SJCRH30 (cell line): Measurements from ENCODE around the gene SHH. TPM values are rescaled to one million over a fixed set of nuclear protein-coding genes. Genes with fewer than 3 reads are reported as not detected.
A peak's percentile ranks its signal among the peaks of the same experiment; 100 is the strongest.

Experiments used
- DNase-seq, 2 experiments: peaks; one replicate each; pipeline ENCODE4 v3.0.0-alpha.2; 2015 to 2020
- H3K27ac ChIP-seq: fragments of 250-450 bp; sonication (Bioruptor Pico); 2 replicates; pipeline ENCODE4 v1.5.1; 2020; ENCODE audit warnings: mild to moderate bottlenecking, moderate library complexity
- H3K27me3 ChIP-seq: fragments of 250-450 bp; sonication (Bioruptor Pico); 2 replicates; pipeline ENCODE4 v1.5.1; 2020; ENCODE audit warnings: mild to moderate bottlenecking, moderate library complexity
- H3K36me3 ChIP-seq: fragments of 250-450 bp; sonication (Bioruptor Pico); 2 replicates; pipeline ENCODE4 v1.5.1; 2020; ENCODE audit warnings: mild to moderate bottlenecking, moderate library complexity
- H3K4me1 ChIP-seq: fragments of 250-450 bp; sonication (Bioruptor Pico); 2 replicates; pipeline ENCODE4 v1.5.1; 2020; ENCODE audit warnings: mild to moderate bottlenecking, moderate library complexity
- H3K4me3 ChIP-seq: fragments of 250-450 bp; sonication (Bioruptor Pico); 2 replicates; pipeline ENCODE4 v1.5.1; 2020; ENCODE audit warnings: mild to moderate bottlenecking, moderate library complexity
- H3K9me3 ChIP-seq: fragments of 250-450 bp; sonication (Bioruptor Pico); replicated peaks from 2 replicates; pipeline ENCODE4 v1.5.1; 2020; ENCODE audit warnings: mild to moderate bottlenecking, moderate library complexity
- total RNA-seq: library from RNA; depleted of rRNA; stranded (reverse); fragments of >200 nt; shearing (Covaris generic); gene quantifications from 2 replicates; pipeline ENCODE4 v1.2.3, GENCODE V29; 2014

The SHH gene
- total RNA-seq, 1 experiment from 2014 or later, result not detected

- Histone ChIP-seq H3K9me3 (no peaks in the 10 kb centered on the region), H3K36me3 (no peaks in the 10 kb centered on the region), H3K27ac (no peak overlapping the region), H3K4me3 (no peak overlapping the region), H3K4me1 (no peaks in the 10 kb centered on the region), H3K27me3 (peaks cover 18% of the 10 kb centered on the region)
- no peak for DNase-seq
These were observed 13.4 kb downstream of the SHH start for GRCh38 chr7:155798673-155799439.

DNA sequence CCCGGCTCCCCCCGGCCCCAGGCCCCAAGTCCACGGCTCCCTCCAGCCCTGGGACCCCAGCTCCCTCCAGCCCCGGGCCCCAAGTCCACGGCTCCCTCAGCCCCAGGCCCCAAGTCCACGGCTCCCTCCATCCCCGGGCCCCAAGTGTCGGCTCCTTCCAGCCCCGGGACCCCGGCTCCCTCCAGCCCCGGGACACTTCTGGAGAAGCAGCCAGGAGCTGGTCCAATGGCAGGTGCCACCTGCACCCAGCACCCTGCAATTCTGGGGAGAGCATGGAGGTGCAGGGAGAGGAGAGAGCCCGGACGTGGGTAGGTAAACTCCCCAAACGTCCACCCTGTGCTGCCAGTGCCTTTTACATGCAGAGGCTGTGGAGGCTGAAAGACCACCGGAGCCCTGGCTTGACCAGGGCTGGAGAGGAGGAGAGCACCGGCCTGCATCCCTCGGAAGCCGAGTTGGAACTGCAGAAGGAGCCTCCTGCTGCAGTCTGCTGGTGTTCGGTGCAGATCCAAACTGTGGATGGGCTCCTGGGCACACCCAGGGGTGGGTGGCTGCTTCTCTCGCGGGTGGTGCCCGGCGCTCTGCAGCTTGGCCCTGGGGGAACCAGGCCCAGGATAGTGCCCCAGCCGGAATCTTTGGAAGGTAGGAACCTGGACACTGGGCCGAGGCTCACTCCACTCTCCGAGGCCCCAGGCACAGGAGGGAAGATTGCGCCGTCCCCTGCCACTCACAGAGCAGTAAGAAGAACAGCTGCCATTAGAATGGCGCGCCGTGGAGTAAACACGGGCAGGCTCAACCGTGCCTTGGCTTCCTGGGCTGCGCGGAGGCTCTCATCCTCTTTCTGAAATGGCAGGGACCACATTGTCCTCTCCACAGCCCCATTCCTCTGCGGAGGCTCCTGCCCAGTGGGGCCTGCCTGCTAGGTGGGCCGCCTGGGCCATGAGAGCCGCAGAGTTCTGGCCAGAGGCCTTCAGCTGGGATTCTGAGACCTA lies 14.7 kb downstream of the SHH start:
- peaks cover 18% of the 10 kb centered on the region for H3K27me3 ChIP-seq
- H3K4me1 ChIP-seq, result no peaks in the 10 kb centered on the region
- no peak for DNase-seq
- H3K4me3 ChIP-seq, result no peak overlapping the region
- H3K9me3 ChIP-seq, result no peaks in the 10 kb centered on the region
- H3K27ac ChIP-seq, result no peak overlapping the region
- no peaks in the 10 kb centered on the region for H3K36me3 ChIP-seq

DNA sequence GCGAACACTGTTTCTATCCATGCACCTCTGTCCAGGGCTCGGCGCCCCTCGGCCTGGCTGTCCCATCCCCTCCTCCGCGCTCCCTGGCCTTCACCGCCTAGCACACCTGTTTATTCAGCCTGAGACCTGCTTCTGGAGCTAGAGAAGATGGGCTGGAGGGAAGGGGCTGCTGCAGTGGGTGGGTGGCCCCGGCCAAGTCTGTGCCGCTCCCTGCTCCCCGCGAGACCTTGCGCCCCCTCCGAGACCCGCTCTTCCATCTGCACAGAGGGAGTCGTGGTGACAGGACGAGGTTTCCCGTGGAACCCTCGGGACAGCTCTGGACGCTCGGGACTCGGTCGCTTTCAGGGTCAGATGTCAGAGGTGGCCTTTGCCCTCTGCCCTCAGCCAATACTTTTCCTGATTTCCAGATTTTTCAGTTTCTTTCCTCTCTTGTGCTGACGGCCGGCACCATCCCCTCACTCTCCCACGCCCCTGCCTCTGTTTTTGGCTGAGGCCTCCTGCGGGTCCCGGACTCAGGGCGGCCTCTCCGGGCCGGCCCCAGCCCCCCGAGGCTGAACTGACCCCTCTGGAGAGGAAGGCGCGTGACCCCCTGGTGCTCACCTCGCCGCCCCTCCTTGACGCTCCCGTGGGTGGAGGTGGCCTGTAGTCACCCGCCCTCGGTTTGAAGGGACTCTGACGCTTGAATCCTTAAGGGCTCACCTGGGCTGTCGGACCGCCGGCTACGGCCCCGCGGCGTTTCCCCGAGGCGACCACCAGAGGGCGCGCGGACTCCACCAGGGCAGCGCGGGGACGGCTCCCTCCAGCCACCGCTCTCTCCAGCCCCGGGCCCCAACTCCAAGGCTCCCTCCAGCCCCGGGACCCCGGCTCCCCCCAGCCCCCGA lies 15.6 kb downstream of the SHH start:
- Histone ChIP-seq H3K36me3 (no peaks in the 10 kb centered on the region), H3K9me3 (no peaks in the 10 kb centered on the region), H3K27ac (no peak overlapping the region), H3K4me1 (no peaks in the 10 kb centered on the region), H3K27me3 (peaks cover 18% of the 10 kb centered on the region), H3K4me3 (no peak overlapping the region)
- peak; percentile 31 to 56 for DNase-seq

GRCh38 chr7:155795951-155796350 lies 16.3 kb downstream of the SHH start:
- no peak overlapping the region for H3K4me3 ChIP-seq
- H3K27ac ChIP-seq, result no peak overlapping the region
- no peaks in the 10 kb centered on the region for H3K9me3 ChIP-seq
- no peaks in the 10 kb centered on the region for H3K4me1 ChIP-seq
- DNase-seq, result no peak
- peaks cover 13% of the 10 kb centered on the region for H3K27me3 ChIP-seq
- H3K36me3 ChIP-seq, result no peaks in the 10 kb centered on the region

DNA sequence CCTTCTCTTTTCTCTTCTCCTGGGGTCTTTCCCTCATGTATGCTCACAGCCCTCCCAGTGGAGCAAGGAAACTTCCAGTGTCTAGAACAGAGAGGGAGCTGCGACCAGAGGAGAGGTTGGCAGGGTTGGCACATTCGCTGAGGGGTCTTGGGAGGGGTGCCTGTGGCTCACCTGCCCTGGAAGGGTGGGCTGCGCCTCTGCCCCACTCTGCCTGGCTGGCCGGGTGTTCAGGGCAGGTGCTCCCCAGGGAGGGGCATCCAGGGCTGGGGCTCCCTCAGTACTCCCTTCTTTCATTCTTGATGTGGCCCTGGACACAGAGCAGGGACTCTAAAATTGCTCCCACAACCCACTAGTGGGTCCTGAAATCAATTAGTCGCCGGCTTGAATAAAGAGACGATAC lies 16.9 kb downstream of the SHH start:
- H3K27me3 ChIP-seq, result peaks cover 13% of the 10 kb centered on the region
- no peak for DNase-seq
- H3K27ac ChIP-seq, result no peak overlapping the region

GRCh38 chr7:155794196-155794595 lies 18.1 kb downstream of the SHH start:
- H3K9me3 ChIP-seq, result no peaks in the 10 kb centered on the region
- no peak overlapping the region for H3K27ac ChIP-seq
- no peaks in the 10 kb centered on the region for H3K36me3 ChIP-seq
- no peak for DNase-seq
- H3K4me1 ChIP-seq, result no peaks in the 10 kb centered on the region
- H3K4me3 ChIP-seq, result no peak overlapping the region
- H3K27me3 ChIP-seq, result peaks cover 7% of the 10 kb centered on the region; the same call in 1 of the 2 replicates

More for the DNA sequence above, 16.9 kb downstream of the SHH start:
- no peaks in the 10 kb centered on the region for H3K9me3 ChIP-seq
- H3K4me3 ChIP-seq, result no peak overlapping the region
- no peaks in the 10 kb centered on the region for H3K36me3 ChIP-seq
- no peaks in the 10 kb centered on the region for H3K4me1 ChIP-seq

GRCh38 chr7:155793720-155794119 lies 18.5 kb downstream of the SHH start:
- no peaks in the 10 kb centered on the region for H3K4me1 ChIP-seq
- no peaks in the 10 kb centered on the region for H3K36me3 ChIP-seq
- no peak overlapping the region for H3K4me3 ChIP-seq
- H3K27ac ChIP-seq, result no peak overlapping the region
- no peak for DNase-seq
- H3K9me3 ChIP-seq, result no peaks in the 10 kb centered on the region
- H3K27me3 ChIP-seq, result peaks cover 6% of the 10 kb centered on the region; the same call in 1 of the 2 replicates

GRCh38 chr7:155792999-155793560 lies 19.2 kb downstream of the SHH start:
- Histone ChIP-seq H3K27ac (no peak overlapping the region), H3K4me3 (no peak overlapping the region), H3K4me1 (no peaks in the 10 kb centered on the region), H3K9me3 (no peaks in the 10 kb centered on the region), H3K36me3 (no peaks in the 10 kb centered on the region), H3K27me3 (0 out of 2 replicates have a peak, but pooled peaks cover 3% of the 10 kb centered on the region)
- DNase-seq, result no peak

DNA sequence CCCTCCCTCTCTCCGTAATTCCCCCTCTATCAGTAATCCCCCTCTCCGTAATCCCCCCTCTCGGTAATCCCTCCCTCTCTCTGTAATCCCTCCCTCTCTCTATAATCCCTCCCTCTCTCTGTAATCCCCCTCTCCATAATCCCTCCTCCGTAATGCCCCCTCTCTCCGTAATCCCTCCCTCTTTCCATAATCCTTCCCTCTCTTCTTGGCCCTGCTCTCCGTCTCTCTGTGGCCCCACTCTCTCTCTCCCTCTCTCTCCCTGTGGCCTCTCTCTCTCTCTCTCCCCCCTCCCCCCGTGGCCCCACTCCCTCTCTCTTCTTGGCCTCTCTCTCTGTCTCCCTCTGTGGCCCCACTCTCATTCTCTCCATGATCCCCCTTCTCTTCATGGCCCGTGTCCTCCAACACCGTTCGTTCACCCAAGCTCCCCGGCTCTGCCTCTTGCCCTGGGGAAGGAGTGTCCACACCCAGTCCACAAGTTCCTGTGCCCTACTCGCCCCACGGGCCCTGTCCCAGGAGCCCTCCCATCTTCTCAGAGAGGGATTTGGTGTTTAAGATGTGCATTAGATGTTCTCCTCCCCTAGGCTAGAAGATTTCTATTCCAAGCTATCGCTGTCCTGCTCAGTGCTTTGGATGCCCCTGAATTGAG lies 19.8 kb downstream of the SHH start:
- no peak overlapping the region for H3K4me3 ChIP-seq
- no peak overlapping the region for H3K27ac ChIP-seq
- no peak for DNase-seq
- no peaks in the 10 kb centered on the region for H3K36me3 ChIP-seq
- no peaks in the 10 kb centered on the region for H3K9me3 ChIP-seq
- no peaks in the 10 kb centered on the region for H3K4me1 ChIP-seq
- H3K27me3 ChIP-seq, result no peaks in the 10 kb centered on the region

DNA sequence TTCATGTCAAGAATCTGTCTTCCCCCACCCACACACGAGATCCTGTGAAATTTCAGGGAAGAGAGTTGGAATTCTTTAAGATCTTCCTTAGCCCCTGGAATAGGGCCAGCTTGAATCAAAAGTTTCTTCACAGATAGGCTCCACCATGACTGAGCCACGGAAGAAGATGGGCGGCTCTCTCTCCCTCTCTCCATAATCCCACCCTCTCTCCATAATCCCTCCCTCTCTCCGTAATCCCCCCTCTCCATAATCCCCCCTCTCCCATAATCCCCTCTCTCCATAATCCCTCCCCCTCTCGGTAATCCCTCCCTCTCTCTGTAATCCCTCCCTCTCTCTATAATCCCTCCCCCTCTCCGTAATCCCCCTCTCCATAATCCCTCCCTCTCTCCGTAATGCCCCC lies 20.4 kb downstream of the SHH start:
- no peak overlapping the region for H3K27ac ChIP-seq
- H3K4me1 ChIP-seq, result no peaks in the 10 kb centered on the region
- peak in 1 of 2 experiments; percentile 21 for DNase-seq
- no peaks in the 10 kb centered on the region for H3K9me3 ChIP-seq
- H3K36me3 ChIP-seq, result no peaks in the 10 kb centered on the region
- no peaks in the 10 kb centered on the region for H3K27me3 ChIP-seq
- H3K4me3 ChIP-seq, result no peak overlapping the region

DNA sequence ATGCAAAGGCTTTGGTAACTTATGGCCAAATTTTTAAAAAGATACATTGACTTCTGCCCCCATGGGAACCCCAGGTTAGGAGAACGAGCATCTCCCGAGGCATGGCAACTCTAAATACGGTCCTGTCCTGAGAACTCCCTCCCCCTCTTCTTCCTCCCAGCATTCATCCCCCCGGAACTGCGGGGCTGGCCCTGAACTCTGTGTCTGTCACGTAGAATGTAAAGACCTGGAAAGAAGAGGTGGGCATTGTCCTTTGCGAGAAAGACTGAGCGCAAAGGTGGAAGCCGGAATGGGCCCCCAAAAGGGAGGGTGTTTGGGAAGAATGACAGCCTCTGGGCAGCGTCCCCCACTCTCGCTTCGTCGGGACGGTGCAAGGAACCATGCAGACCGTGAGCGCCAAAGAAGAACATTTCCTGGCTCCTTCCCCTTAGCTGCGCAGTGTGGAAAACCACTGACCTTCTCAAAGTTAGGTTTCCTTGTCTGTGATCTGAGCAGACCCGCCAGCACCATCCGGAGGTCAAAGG lies 21.0 kb downstream of the SHH start:
- H3K27ac ChIP-seq, result no peak overlapping the region
- no peaks in the 10 kb centered on the region for H3K36me3 ChIP-seq
- no peak overlapping the region for H3K4me3 ChIP-seq
- no peaks in the 10 kb centered on the region for H3K9me3 ChIP-seq
- DNase-seq, result no peak
- no peaks in the 10 kb centered on the region for H3K27me3 ChIP-seq
- no peaks in the 10 kb centered on the region for H3K4me1 ChIP-seq

GRCh38 chr7:155790666-155791065 lies 21.6 kb downstream of the SHH start:
- H3K27me3 ChIP-seq, result no peaks in the 10 kb centered on the region
- no peaks in the 10 kb centered on the region for H3K36me3 ChIP-seq
- H3K27ac ChIP-seq, result no peak overlapping the region
- DNase-seq, result no peak
- no peak overlapping the region for H3K4me3 ChIP-seq
- no peaks in the 10 kb centered on the region for H3K4me1 ChIP-seq
- no peaks in the 10 kb centered on the region for H3K9me3 ChIP-seq

- no peaks in the 10 kb centered on the region for H3K9me3 ChIP-seq
- H3K4me1 ChIP-seq, result no peaks in the 10 kb centered on the region
- no peak overlapping the region for H3K4me3 ChIP-seq
- H3K27ac ChIP-seq, result no peak overlapping the region
- DNase-seq, result no peak
- no peaks in the 10 kb centered on the region for H3K36me3 ChIP-seq
- no peaks in the 10 kb centered on the region for H3K27me3 ChIP-seq
These were observed 23.1 kb downstream of the SHH start for GRCh38 chr7:155789001-155789725.
